Body of pancreas (tissue), 4 donors: ENCODE measurements around the gene SCGB2B2. TPM values are rescaled to one million over a fixed set of nuclear protein-coding genes. Genes with fewer than 3 reads are reported as not detected.

Experiments
- ATAC-seq: fragments of 150-250 bp; one replicate; pipeline ENCODE4 v1.9.1; 2016
- DNase-seq, 4 donors: peaks; one replicate each; pipeline ENCODE4 v3.0.0-alpha.2; 2019
- H3K27ac ChIP-seq, 4 donors: fragments of 200-600 bp; sonication (generic); 1 replicate in 3 of 4; 2 replicates in 1 of 4; pipeline versions ENCODE4 v1.5.1 to v1.6.1; 2016 to 2019; ENCODE audit warnings: mild to moderate bottlenecking in 1 of 4, mixed read lengths in 1 of 4, moderate library complexity in 1 of 4
- H3K27me3 ChIP-seq, 2 donors: fragments of 200-600 bp; sonication (generic); one replicate each; pipeline ENCODE4 v1.6.0; 2016; ENCODE audit warnings: mild to moderate bottlenecking in 1 of 2
- H3K36me3 ChIP-seq, 2 donors: fragments of 200-600 bp; sonication (generic); replicated peaks in 1 of 2; 2 replicates each; pipeline ENCODE4 v1.5.1; 2016; ENCODE audit warnings: low read depth in 2 of 2; ENCODE audit not compliant: insufficient read depth in 1 of 2
- H3K4me1 ChIP-seq: fragments of 200-600 bp; sonication (generic); one replicate; pipeline ENCODE4 v1.6.0; 2016
- H3K4me3 ChIP-seq, 2 donors: fragments of 200-600 bp; sonication (generic); 1 replicate in 1 of 2; 2 replicates in 1 of 2; pipeline ENCODE4 v1.5.1; 2016 to 2019
- H3K9me3 ChIP-seq, 3 donors: fragments of 200-600 bp; sonication (generic); 1 replicate in 2 of 3; 2 replicates in 1 of 3; pipeline ENCODE4 v1.5.1; 2016
- CTCF ChIP-seq, 7 experiments: fragments of 450-650 bp in 4 of 7; fragments of 200-600 bp in 3 of 7; sonication (generic) in 3 of 7; IDR thresholded peaks; one replicate each; pipeline ENCODE4 v1.5.1; 2016 to 2019; ENCODE audit warnings: antibody characterized with exemption in 7 of 7
- POLR2A ChIP-seq, 3 donors: fragments of 450-650 bp; IDR thresholded peaks; one replicate each; pipeline ENCODE4 v1.6.1; 2016; ENCODE audit warnings: antibody characterized with exemption in 3 of 3, mild to moderate bottlenecking in 2 of 3
- WGBS, 2 donors: methylation state at CpG; one replicate each; pipeline ENCODE4 v1.1.5; 2017; 5-methylcytosine and 5-hydroxymethylcytosine counted together
- intact Hi-C: fragments of 100-400 bp; cut with DNase I; formaldehyde crosslinking; loops from one replicate; pipeline ENCODE4 v1.15.1; 2023
- total RNA-seq, 2 donors: library from RNA; depleted of rRNA; stranded (reverse); fragments of >200 nt; gene quantifications; one replicate each; pipeline ENCODE4 v1.1.0, GENCODE V29; 2016

SCGB2B2 gene
- total RNA-seq, 2 donors from 2014 or later = 0.52 to 4.3 TPM

GRCh38 chr19:34712395-34713261 lies 35.7 kb upstream of the SCGB2B2 start:
- TF ChIP-seq CTCF (IDR thresholded peaks at IDR 0.05) = peak; percentile 57 to 93 (median 78)
- no peak for TF ChIP-seq POLR2A (IDR thresholded peaks at IDR 0.05)
- no peak overlapping the region for H3K27ac ChIP-seq
- whole genome bisulfite sequencing, 2 donors = 34 to 35% methylated on average over 11 of the region's 11 CpGs
- H3K9me3 ChIP-seq = no peaks in the 10 kb centered on the region
- H3K4me3 ChIP-seq = no peak overlapping the region
- DNase-seq (peak; percentile 67 to 78 (median 68)), ATAC-seq (peak; percentile 74)
- no peaks in the 10 kb centered on the region for H3K27me3 ChIP-seq
- peaks cover 4% of the 10 kb centered on the region for H3K4me1 ChIP-seq
- H3K36me3 ChIP-seq = no peaks in the 10 kb centered on the region
- intact Hi-C loops = loop anchor here (5.0 kb wide), 1 partner anchor 75 kb away; no protein-coding TSS in a partner anchor

- Histone ChIP-seq H3K27ac (no peak overlapping the region), H3K4me1 (peaks cover 8% of the 10 kb centered on the region), H3K36me3 (no peaks in the 10 kb centered on the region), H3K27me3 (no peaks in the 10 kb centered on the region), H3K9me3 (no peaks in the 10 kb centered on the region), H3K4me3 (no peak overlapping the region)
- intact Hi-C loops = loop anchor here (5.0 kb wide), 1 partner anchor 75 kb away; no protein-coding TSS in a partner anchor
- DNase-seq (no peak), ATAC-seq (no peak)
- 69 to 74% methylated on average over 6 of the region's 6 CpGs for WGBS, 2 donors
- TF ChIP-seq POLR2A (IDR thresholded peaks at IDR 0.05) (no peak), CTCF (IDR thresholded peaks at IDR 0.05) (no peak)
These were observed 34.9 kb upstream of the SCGB2B2 start for GRCh38 chr19:34711890-34712289.

GRCh38 chr19:34707661-34708060 lies 30.7 kb upstream of the SCGB2B2 start:
- TF ChIP-seq POLR2A (IDR thresholded peaks at IDR 0.05) (peak in 1 of 3 donors; percentile 18), CTCF (IDR thresholded peaks at IDR 0.05) (no peak)
- no peaks in the 10 kb centered on the region for H3K9me3 ChIP-seq
- H3K4me1 ChIP-seq = peaks cover 8% of the 10 kb centered on the region
- H3K4me3 ChIP-seq = no peak overlapping the region
- H3K27ac ChIP-seq = peak overlapping the region in 3 of 4 donors; percentile 22 to 26 (median 23)
- intact Hi-C loops = no loop called here
- WGBS, 2 donors = 34 to 35% methylated on average over 2 of the region's 2 CpGs
- no peaks in the 10 kb centered on the region for H3K36me3 ChIP-seq
- DNase-seq = peak; percentile 67 to 88 (median 79)
- H3K27me3 ChIP-seq = no peaks in the 10 kb centered on the region
- ATAC-seq = peak; percentile 77

GRCh38 chr19:34692549-34692948 lies 15.6 kb upstream of the SCGB2B2 start:
- H3K4me3 ChIP-seq = no peak overlapping the region
- no peaks in the 10 kb centered on the region for H3K36me3 ChIP-seq
- DNase-seq = no peak
- H3K27me3 ChIP-seq = no peaks in the 10 kb centered on the region
- intact Hi-C loops = no loop called here
- H3K4me1 ChIP-seq = peaks cover 39% of the 10 kb centered on the region
- H3K27ac ChIP-seq = no peak overlapping the region
- H3K9me3 ChIP-seq = no peaks in the 10 kb centered on the region
- TF ChIP-seq CTCF (IDR thresholded peaks at IDR 0.05) = no peak
- TF ChIP-seq POLR2A (IDR thresholded peaks at IDR 0.05) = no peak
- ATAC-seq = peak; percentile 45
- 38 to 44% methylated on average over 2 of the region's 2 CpGs for WGBS, 2 donors
